GM23338 (cell line): ENCODE data around the gene GCC1.

Experiments
- CREB1 ChIP-seq: fragments of 250-450 bp; sonication (Bioruptor Pico); IDR thresholded peaks from 2 replicates; pipeline ENCODE4 v1.5.0; 2020; ENCODE audit warnings: low read depth, mild to moderate bottlenecking, moderate library complexity
- CTCF ChIP-seq, 2 experiments: fragments of 200-600 bp in 1 of 2; sonication (generic) in 1 of 2; conservative IDR thresholded peaks; 2 replicates each; pipeline versions ENCODE4 v1.5.1 to v1.6.1; 2016 to 2017; ENCODE audit warnings: antibody characterized with exemption in 2 of 2, low read depth in 2 of 2, mild to moderate bottlenecking in 2 of 2, moderate library complexity in 1 of 2
- EZH2 ChIP-seq: fragments of 200-600 bp; sonication (generic); IDR thresholded peaks from one replicate; pipeline ENCODE4 v1.8.0; 2017; ENCODE audit warnings: antibody characterized with exemption, mild to moderate bottlenecking, low read depth; ENCODE audit not compliant: unreplicated experiment
- EZH2phosphoT487 ChIP-seq: fragments of 200-600 bp; sonication (generic); IDR thresholded peaks from one replicate; pipeline ENCODE4 v1.8.1; 2018; ENCODE audit warnings: antibody characterized with exemption; ENCODE audit not compliant: unreplicated experiment
- JUNB ChIP-seq: IDR thresholded peaks from one replicate; pipeline ENCODE4 v1.6.1; 2016; ENCODE audit warnings: antibody characterized with exemption; ENCODE audit not compliant: unreplicated experiment
- POLR2AphosphoS5 ChIP-seq: IDR thresholded peaks from 2 replicates; pipeline ENCODE4 v1.6.1; 2016; ENCODE audit warnings: antibody characterized with exemption, low read depth
- REST ChIP-seq: IDR thresholded peaks from one replicate; pipeline ENCODE4 v1.6.1; 2018; ENCODE audit warnings: antibody characterized with exemption; ENCODE audit not compliant: unreplicated experiment

- TF ChIP-seq JUNB (no peak), EZH2phosphoT487 (no peak), CTCF (conservative IDR thresholded peaks at IDR 0.05; ENCODE audit: low read depth in 2 of 2) (0 out of 4 replicates have a peak, but pooled peaks of 1 of the 2 experiments have one; percentile 11), EZH2 (no peak), CREB1 (no peak), POLR2AphosphoS5 (no peak), REST (no peak)
Observed at GRCh38 chr7:127619681-127620405, 34.4 kb upstream of the GCC1 start.
